ENCODE measurements around the gene KMO. TPM values are rescaled to one million over a fixed set of nuclear protein-coding genes. Genes with fewer than 3 reads are reported as not detected.

The KMO gene
- total and polyA plus RNA-seq, 2 of the 13 experiments (the other 11 are each of a cell fraction or from before 2014, with no cell fraction given) = 0.01 TPM; not detected in 1

- TF ChIP-seq ZNF775 (CRISPR knock-in tag; IDR thresholded peaks at IDR 0.05; ENCODE audit: borderline replicate concordance) (no peak), HMGXB3 (CRISPR knock-in tag; IDR thresholded peaks at IDR 0.05; ENCODE audit: borderline replicate concordance) (no peak), PAXIP1 (CRISPR knock-in tag; conservative IDR thresholded peaks at IDR 0.05) (peak; percentile 83), JARID2 (CRISPR knock-in tag; IDR thresholded peaks at IDR 0.05; ENCODE audit: insufficient replicate concordance) (no peak), MBD4 (IDR thresholded peaks at IDR 0.05; ENCODE audit: borderline replicate concordance, low read length) (no peak), ZNF33B (CRISPR knock-in tag; IDR thresholded peaks at IDR 0.05) (no peak), SETDB1 (CRISPR knock-in tag; IDR thresholded peaks at IDR 0.05; ENCODE audit: borderline replicate concordance) (no peak), HDAC1 (CRISPR knock-in tag; IDR thresholded peaks at IDR 0.05) (no peak), CHD2 (IDR thresholded peaks at IDR 0.05; ENCODE audit: low read depth, low read length) (no peak), ZNF260 (CRISPR knock-in tag; IDR thresholded peaks at IDR 0.05; ENCODE audit: borderline replicate concordance, low read depth) (no peak), ZFP90 (CRISPR knock-in tag; IDR thresholded peaks at IDR 0.05; ENCODE audit: borderline replicate concordance) (no peak), ZBTB38 (CRISPR knock-in tag; IDR thresholded peaks at IDR 0.05) (no peak), ESRRA (CRISPR knock-in tag; IDR thresholded peaks at IDR 0.05; ENCODE audit: low read depth) (no peak), ZNF790 (CRISPR knock-in tag; IDR thresholded peaks at IDR 0.05; ENCODE audit: borderline replicate concordance) (no peak), ZNF333 (CRISPR knock-in tag; IDR thresholded peaks at IDR 0.05; ENCODE audit: borderline replicate concordance) (no peak), ZNF207 (IDR thresholded peaks at IDR 0.05; ENCODE audit: borderline replicate concordance) (no peak), ZNF10 (CRISPR knock-in tag; IDR thresholded peaks at IDR 0.05; ENCODE audit: borderline replicate concordance, low read depth) (no peak), GTF2F1 (IDR thresholded peaks at IDR 0.05; ENCODE audit: low read length) (no peak), HNRNPLL (IDR thresholded peaks at IDR 0.05; ENCODE audit: low read depth, low read length, poor library complexity, severe bottlenecking) (no peak), SP2 (CRISPR knock-in tag; IDR thresholded peaks at IDR 0.05) (no peak), PAF1 (CRISPR knock-in tag; IDR thresholded peaks at IDR 0.05) (no peak), ZNF562 (CRISPR knock-in tag; IDR thresholded peaks at IDR 0.05; ENCODE audit: borderline replicate concordance) (no peak), ZNF557 (CRISPR knock-in tag; IDR thresholded peaks at IDR 0.05) (no peak), PCBP2 (optimal IDR thresholded peaks at IDR 0.05; ENCODE audit: low read depth, low read length, poor library complexity, severe bottlenecking) (no peak), ZZZ3 (CRISPR knock-in tag; IDR thresholded peaks at IDR 0.05; ENCODE audit: borderline replicate concordance) (no peak)
Measured at GRCh38 chr1:241521718-241522117, 10.5 kb upstream of the KMO start (continued).

Measured in HepG2 (cell line).